HG03060 (cell line): ENCODE data around the gene OSBPL7.
"Not testable (repeated sequence)": the region's sequence is repeated elsewhere in the genome, so short reads cannot be mapped to it uniquely, and the experiment has no call there.

Experiments used
- ATAC-seq: cut with Tn5 transposase; IDR thresholded peaks from one replicate; pipeline ENCODE4 v1.9.1; 2021; ENCODE audit warnings: low read depth, moderate number of reproducible peaks; ENCODE audit not compliant: unreplicated experiment

Gene OSBPL7

DNA sequence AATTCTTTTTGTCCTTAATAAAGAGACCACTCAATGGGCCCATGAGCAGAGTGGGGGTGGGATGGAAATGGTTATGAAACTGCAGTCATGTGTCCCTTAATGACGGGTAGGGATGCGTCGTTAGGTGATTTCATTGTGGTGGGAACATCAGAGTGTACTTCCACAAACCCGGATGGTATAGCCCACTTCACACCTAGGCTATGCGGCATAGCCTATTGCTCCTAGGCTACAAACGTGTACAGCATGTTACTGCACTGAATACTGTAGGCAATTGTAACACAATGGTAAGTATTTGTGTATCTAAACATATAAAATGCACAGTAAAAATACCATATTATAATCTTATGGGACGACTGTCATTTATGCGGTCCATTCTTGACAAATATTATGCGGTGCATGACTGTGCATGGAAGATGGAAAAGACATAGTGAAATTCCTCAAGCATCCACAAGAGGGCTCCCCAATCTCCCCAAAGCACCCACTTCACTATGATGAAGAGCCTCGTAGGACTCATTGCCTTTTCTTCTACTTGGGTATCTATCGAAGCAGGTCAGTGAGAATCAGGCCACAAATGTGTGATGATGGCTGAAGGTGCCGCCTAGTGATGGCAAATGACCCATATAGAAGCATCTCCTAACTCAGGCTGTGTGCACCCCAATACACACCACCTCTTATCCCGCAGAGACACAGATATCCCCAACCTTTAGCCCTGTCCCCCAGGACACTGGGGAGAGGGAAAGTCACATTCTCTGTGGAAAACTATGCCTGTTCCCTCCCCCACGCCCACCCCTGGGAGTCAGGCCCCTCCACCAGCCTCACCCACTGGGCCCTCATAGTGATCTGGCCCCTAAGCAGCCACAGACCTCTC, 45.0 kb downstream of the OSBPL7 start:
- ATAC-seq, result no peak

DNA sequence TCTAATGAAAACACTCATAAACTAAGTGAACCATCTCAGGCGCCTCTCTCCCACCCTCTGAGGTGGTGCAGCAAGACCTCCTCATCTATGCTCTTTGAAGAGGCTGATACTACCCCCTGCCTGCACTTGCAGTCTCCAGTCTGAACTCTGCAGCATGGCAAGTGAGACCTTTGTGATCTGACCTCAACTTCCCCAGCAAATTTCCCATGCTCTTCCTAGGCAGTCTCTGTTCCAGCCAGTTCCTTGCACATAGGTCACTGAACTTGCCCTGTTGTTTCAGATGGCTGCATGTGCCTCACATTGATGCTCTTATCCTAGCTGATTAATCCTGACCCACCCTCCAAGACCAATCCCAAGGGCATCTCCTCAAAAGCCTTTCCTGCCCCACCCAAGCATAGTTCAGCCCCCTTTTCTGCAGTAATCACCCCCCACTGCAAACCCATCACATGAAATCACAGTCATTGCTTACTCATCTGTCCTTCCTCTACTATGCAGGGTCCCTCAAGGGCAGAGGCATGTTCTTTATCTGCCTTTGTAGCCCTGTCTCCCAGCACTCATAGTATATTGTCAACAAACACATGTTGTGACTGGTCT, 46.5 kb downstream of the OSBPL7 start:
- ATAC-seq, result no peak

DNA sequence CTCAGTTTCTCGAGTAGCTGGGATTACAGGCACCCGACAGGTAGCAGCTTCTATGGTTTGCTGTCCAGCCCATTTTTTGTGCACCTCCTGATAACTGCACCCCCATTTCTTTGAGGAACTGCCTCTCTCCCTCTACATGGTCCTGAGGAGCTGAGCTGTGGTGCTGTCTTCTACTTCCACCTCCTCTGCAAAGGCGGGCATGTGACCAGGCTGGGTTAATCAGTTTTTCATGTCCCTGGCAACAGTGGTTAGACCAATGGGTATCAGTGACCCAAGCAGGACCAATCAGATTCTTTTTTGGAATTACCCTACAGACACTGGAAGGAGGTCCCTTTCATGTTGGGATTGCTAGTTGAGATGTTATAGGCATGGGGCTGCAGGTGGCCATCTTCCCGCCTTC, 47.3 kb downstream of the OSBPL7 start:
- ATAC-seq, result no peak

DNA sequence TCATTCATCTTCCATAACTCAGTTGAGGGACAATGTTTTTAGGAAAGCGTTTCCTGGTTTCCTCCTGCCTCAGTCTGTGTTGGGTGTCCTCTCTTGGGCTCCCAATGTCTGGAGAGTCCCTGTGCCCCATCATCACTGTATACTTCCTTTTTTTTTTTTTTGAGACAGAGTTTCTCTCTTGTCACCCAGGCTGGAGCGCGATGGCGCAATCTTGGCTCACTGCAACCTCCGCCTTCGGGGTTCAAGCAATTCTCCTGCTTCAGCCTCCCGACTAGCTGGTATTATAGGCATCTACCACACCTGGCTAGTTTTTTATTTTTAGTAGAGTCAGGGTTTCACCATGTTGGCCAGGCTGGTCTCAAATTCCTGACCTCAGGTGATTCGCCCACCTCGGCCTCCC, 47.9 kb downstream of the OSBPL7 start:
- not testable (repeated sequence) for ATAC-seq

DNA sequence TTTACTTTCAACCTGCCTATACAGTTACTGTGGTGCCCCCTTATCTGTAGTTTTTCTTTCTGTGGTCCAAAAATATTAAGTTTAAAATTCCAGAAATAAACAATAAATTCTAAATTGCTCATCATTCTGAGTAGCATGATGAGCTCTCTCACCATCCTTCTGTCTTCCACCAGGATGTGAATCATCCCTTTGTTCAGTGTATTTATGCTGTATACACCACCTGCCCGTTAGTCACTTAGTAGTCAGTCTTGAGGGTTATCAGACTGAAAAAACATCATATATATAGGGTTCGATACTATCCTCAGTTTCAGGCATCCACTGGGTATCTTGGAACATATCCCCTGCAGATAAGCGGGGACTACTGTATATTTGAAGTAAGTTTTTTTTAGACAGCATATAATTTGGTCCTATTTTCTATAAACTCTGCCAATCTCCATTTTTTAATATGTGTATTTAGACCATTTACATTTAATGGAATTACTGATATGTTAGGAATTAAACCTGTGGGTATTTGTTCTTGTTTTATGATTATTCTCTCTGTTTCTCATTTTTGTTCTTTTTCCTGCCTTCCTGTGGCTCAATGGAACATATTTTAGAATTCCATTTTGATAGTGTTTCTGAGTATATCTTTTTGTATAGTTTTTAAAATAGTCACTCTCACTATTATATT, 57.5 kb downstream of the OSBPL7 start:
- no peak for ATAC-seq

DNA sequence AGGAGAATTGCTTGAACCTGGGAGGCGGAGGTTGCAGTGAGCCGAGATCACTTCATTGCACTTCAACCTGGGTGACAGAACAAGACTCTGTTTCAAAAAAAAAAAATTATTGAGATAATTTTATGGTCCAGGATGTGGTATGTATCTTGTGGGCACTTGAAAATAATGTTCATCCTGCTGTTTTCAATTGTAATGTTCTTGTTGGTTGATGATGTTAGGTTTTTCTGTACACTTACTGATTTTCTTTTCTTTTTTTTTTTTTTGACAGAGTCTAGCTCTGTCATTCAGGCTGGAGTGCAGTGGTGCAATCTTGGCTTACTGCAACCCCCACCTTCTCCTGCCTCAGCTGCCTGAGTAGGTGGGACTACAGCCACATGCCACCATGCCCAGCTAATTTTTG, 58.9 kb downstream of the OSBPL7 start:
- no peak for ATAC-seq

DNA sequence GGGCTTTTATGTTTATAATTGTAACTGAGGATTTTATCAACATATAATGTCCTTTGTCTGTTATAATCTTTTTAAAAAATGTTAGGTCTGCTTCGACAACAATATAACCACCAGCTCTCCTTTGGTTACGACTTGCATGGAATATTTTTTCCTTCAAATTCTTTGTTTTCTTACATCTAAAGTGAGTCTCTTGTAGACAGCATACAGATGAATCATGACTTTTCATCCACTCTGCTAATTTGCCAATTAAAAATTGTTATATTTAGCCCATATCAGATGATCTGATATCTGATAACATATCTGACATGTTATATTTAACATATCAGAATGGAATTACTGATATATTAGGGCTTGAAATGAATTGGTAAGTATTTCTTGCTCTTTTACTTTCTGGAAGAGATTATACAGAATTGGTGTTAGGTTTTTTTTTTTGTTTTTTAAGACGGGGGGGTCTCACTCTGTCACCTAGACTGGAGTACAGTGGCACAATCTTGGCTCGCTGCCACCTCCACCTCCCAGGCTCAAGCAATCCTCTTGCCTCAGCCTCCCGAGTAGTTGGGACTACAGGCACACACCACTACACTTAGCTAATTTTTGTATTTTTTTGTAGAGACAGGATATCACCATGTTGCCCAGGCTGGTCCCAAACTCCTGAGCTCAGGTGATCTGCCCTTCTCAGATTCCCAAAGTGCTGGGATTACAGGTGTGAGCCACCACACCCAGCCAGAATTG, 61.0 kb downstream of the OSBPL7 start:
- ATAC-seq, result no peak

DNA sequence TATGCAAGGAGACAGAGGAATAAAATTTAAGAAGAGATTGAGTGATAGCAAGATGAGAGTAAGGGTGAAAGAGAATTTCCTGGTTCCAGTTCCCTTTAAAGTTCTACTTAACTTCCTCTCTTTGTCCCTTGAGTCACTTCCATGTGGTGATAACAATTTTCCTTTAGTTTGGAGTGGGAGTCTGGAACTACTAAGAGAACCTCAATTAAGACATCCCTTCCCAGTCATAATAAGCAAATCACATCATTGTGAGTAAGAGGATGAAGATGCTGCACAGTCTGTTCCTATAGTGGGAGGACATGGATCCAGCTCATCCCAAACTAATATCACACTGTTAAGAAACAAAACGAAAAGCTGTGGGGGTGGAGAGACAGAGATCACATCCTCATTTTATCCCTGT, 64.2 kb downstream of the OSBPL7 start:
- ATAC-seq, result no peak
